GM18505 (cell line): ENCODE measurements around the gene NAA20.

Experiments
- ATAC-seq: cut with Tn5 transposase; IDR thresholded peaks from one replicate; pipeline ENCODE4 v1.9.1; 2021; ENCODE audit not compliant: unreplicated experiment
- POLR2A ChIP-seq: IDR thresholded peaks from 4 replicates; pipeline ENCODE4 v1.6.1; 2011; ENCODE audit warnings: borderline replicate concordance; ENCODE audit not compliant: insufficient read depth, insufficient read length; ENCODE audit errors: extremely low read depth

NAA20 gene

GRCh38 chr20:20052074-20052970 lies 35.2 kb downstream of the NAA20 start, which contains the start of the genes CFAP61 and CRNKL1:
TSS of gene CFAP61 (plus strand) at chr20:20052532. CDS start at chr20:20056654, 4,122 bp downstream.
TSS of gene CRNKL1 (minus strand) at chr20:20052466. CDS start at chr20:20052342, 124 bp downstream.
- TF ChIP-seq POLR2A = peak; percentile 83
- ATAC-seq = peak; percentile 95

- no peak for TF ChIP-seq POLR2A
- no peak for ATAC-seq
Measured at GRCh38 chr20:20060234-20060998, 43.3 kb downstream of the NAA20 start.

- no peak for ATAC-seq
Measured at GRCh38 chr20:20063941-20064702, 47.0 kb downstream of the NAA20 start.

GRCh38 chr20:20065361-20065760 lies 48.2 kb downstream of the NAA20 start:
- TF ChIP-seq POLR2A = no peak
- ATAC-seq = no peak

More at GRCh38 chr20:20063941-20064702, 47.0 kb downstream of the NAA20 start:
- TF ChIP-seq POLR2A = no peak

- no peak for ATAC-seq
- TF ChIP-seq POLR2A = no peak
Measured at GRCh38 chr20:20070871-20071726, 53.9 kb downstream of the NAA20 start.

- TF ChIP-seq POLR2A = no peak
- ATAC-seq = no peak
Measured at GRCh38 chr20:20073801-20074371, 56.7 kb downstream of the NAA20 start.

- no peak for ATAC-seq
- TF ChIP-seq POLR2A = no peak
Measured at GRCh38 chr20:20075032-20075431, 57.9 kb downstream of the NAA20 start.

GRCh38 chr20:20076297-20077065 lies 59.3 kb downstream of the NAA20 start:
- TF ChIP-seq POLR2A = no peak
- no peak for ATAC-seq

- TF ChIP-seq POLR2A = no peak
Measured at GRCh38 chr20:20078041-20078440, 60.9 kb downstream of the NAA20 start.

GRCh38 chr20:20079102-20079784 lies 62.1 kb downstream of the NAA20 start:
- ATAC-seq = no peak
- TF ChIP-seq POLR2A = no peak

More at GRCh38 chr20:20078041-20078440, 60.9 kb downstream of the NAA20 start:
- no peak for ATAC-seq
